ENCODE measurements around the gene IL19.

DNA sequence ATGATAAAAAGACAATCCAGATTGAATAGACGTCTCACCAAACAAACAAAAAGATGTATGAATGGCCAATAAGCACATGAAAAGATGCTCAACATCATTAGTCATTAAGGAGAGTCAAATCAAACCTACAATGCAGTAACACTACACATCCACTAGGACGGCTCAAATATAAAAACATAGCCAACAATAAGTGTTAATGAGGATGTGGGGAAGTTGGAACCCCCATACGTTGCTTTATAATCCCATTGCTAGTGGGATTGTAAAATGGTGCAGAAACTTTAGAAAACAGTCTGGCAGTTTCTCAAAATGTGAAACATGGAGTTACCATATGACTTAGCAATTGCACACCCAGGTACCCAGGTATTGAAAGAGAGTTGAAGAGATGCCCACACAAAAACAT lies 112.0 kb downstream of the IL19 start:
- no peak for TF ChIP-seq CSDC2 (CRISPR knock-in tag; IDR thresholded peaks at IDR 0.05)
- TF ChIP-seq ZNF70 (CRISPR knock-in tag; IDR thresholded peaks at IDR 0.05), result no peak
- TF ChIP-seq, protein P1, sequence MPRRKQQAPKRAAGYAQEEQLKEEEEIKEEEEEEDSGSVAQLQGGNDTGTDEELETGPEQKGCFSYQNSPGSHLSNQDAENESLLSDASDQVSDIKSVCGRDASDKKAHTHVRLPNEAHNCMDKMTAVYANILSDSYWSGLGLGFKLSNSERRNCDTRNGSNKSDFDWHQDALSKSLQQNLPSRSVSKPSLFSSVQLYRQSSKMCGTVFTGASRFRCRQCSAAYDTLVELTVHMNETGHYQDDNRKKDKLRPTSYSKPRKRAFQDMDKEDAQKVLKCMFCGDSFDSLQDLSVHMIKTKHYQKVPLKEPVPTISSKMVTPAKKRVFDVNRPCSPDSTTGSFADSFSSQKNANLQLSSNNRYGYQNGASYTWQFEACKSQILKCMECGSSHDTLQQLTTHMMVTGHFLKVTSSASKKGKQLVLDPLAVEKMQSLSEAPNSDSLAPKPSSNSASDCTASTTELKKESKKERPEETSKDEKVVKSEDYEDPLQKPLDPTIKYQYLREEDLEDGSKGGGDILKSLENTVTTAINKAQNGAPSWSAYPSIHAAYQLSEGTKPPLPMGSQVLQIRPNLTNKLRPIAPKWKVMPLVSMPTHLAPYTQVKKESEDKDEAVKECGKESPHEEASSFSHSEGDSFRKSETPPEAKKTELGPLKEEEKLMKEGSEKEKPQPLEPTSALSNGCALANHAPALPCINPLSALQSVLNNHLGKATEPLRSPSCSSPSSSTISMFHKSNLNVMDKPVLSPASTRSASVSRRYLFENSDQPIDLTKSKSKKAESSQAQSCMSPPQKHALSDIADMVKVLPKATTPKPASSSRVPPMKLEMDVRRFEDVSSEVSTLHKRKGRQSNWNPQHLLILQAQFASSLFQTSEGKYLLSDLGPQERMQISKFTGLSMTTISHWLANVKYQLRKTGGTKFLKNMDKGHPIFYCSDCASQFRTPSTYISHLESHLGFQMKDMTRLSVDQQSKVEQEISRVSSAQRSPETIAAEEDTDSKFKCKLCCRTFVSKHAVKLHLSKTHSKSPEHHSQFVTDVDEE (CRISPR knock-in tag; IDR thresholded peaks at IDR 0.05), result no peak
- no peak for TF ChIP-seq RARB (CRISPR knock-in tag; IDR thresholded peaks at IDR 0.05)
- TF ChIP-seq, protein P2, sequence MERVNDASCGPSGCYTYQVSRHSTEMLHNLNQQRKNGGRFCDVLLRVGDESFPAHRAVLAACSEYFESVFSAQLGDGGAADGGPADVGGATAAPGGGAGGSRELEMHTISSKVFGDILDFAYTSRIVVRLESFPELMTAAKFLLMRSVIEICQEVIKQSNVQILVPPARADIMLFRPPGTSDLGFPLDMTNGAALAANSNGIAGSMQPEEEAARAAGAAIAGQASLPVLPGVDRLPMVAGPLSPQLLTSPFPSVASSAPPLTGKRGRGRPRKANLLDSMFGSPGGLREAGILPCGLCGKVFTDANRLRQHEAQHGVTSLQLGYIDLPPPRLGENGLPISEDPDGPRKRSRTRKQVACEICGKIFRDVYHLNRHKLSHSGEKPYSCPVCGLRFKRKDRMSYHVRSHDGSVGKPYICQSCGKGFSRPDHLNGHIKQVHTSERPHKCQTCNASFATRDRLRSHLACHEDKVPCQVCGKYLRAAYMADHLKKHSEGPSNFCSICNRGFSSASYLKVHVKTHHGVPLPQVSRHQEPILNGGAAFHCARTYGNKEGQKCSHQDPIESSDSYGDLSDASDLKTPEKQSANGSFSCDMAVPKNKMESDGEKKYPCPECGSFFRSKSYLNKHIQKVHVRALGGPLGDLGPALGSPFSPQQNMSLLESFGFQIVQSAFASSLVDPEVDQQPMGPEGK (CRISPR knock-in tag; IDR thresholded peaks at IDR 0.05; ENCODE audit: borderline replicate concordance), result no peak
